GM18870 (cell line): Measurements from ENCODE around the gene DPM3.
"Not testable (repeated sequence)": the region's sequence is repeated elsewhere in the genome, so short reads cannot be mapped to it uniquely, and the experiment has no call there.

Source experiments
- ATAC-seq: cut with Tn5 transposase; IDR thresholded peaks from one replicate; pipeline ENCODE4 v1.9.1; 2021; ENCODE audit warnings: moderate library complexity; ENCODE audit not compliant: unreplicated experiment

The DPM3 gene

DNA sequence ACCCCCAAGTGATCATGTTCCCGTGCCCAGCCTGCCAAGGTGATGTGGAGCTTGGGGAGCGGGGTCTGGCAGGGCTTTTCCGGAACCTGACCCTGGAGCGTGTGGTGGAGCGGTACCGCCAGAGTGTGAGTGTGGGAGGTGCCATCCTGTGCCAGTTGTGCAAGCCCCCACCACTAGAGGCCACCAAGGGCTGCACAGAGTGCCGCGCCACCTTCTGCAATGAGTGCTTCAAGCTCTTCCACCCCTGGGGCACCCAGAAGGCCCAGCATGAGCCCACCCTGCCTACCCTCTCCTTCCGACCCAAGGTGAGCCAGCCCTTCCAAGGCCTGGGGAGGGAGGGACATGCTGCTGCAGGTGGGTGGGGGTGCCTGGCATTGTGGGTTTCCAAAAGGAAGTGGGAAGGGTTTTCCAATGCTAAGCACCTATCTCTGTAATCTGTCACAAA is 35.6 kb upstream of the DPM3 start:
- ATAC-seq = no peak

GRCh38 chr1:155175281-155175926 is 35.1 kb upstream of the DPM3 start:
- no peak for ATAC-seq

DNA sequence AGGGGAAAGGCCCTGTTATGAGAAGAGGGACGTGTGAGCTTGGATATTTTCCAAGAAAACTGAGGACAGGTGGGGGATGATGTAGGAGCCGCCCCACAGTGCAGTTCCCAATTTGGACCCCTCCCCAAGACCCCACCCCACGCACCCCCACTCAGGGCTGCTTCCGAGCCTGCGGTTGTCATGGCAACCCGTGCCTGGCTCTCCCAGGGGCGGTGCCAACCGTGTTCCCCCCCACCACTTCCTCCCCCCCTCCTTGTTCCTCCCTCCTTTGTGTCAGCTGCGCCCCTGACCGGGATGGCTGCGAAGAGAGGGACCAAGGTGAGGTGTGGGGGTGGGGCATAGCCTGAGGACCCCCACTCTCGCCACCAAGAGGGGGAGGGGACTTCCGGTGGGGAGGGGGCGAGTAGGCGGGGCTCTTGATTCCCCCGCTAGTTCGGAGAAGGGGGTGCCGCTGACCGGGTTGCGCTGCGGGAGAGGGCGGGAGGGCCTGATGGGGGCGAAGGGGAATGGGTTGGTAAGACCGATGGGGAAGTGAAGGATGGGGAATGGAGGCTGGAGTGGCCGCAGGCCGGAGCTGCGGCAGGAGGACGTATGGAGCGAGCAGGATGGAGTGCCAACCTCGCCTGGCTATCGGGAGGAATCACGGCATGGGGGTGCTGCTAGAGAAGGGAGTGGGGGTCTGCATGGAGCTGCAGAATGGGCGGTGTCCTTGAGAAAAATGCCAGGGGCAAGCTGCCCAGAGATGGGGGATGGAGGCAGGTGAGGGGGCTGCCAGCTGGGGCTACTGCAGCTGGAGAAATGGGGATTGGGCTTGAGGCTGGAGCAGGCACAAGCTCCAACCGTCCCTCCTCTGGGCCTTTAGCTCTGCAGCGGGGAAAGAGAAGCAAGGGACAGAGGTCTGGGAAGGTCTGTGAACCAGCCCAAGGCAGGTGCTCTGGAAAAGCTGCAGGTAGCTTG is 34.3 kb upstream of the DPM3 start:
- ATAC-seq = no peak

DNA sequence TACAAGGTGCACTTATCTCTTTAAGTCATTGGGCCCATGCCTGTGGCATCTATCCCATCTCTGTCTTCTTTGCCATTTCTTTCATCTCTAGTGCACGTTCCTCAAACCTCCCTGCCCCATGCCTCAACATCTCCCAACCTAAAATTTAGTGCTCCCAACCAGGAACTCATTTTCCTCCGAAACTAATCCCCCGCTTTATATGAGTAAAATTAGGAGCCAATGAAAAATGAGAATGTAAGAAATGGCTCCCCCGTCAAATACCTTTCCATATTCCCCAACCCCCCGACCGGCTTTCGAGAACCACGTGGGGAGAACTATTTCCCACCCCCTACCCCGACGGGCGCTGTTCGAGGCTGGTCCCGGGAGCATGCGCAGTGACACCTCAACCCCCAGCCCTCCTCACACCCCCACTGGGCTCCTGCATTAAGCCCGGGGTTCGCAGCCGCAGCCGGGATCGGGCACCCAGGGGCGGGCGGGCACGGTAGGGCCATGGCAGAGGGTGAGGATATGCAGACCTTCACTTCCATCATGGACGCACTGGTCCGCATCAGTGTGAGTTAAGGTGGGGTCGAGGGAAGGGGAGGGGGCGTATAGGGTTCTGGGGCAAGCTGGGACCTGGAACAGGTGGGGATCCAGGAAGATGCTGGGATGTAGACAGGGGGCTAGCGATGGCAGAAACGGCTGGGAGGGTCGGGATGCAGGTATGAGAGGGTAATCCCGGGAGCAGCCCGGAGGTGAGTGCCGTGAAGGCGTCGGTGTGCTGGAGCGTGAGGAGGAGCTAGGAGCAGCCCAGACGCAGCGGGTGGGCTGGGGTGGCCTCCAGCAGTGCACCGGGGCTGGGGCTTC is 33.4 kb upstream of the DPM3 start, which contains the start of gene TRIM46:
Gene TRIM46 (plus strand): TSS at position 372 of the 846 bp plus-strand sequence. CDS start 118 bp downstream, at position 490.
- no peak for ATAC-seq

DNA sequence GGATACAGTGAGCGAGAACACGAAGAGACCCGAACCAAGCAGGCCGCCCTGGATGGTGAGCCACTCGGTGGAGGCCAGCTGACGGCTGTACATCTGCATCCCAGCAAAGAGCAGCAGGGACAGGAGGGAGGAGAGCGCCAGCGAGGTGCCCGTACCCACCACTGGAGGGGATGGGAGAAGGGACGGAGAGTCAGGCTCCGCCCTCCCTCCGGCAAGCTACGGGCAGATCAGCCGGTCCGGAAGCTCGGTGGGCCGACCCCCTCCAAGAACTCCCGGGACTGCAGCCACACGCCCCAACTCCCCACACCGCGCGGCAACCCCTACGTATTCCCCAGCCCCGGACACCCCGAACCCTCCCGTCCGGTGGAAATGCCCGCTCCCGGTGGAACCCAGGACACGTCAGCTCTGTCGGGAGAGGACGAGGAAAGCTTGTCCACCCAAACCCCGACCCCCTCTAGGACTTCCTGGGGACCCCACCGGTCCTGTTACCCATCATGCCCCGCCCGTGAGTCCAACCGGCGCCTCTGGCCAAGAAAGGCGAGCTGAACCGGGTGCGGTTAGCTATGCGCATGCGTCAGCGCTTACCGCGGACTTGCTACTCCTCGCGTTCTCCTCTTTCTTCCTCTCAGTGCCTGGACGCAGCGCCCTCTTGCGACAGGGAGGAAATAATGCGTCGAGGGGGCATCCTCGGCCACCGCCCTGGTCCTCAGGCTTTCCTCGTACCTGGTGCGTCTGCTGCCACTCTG is 32.6 kb upstream of the DPM3 start, which contains the start of gene KRTCAP2:
Gene KRTCAP2 (minus strand): TSS at position 573 of the 746 bp plus-strand sequence. CDS start 80 bp downstream, at position 493.
- peak; percentile 78 for ATAC-seq

DNA sequence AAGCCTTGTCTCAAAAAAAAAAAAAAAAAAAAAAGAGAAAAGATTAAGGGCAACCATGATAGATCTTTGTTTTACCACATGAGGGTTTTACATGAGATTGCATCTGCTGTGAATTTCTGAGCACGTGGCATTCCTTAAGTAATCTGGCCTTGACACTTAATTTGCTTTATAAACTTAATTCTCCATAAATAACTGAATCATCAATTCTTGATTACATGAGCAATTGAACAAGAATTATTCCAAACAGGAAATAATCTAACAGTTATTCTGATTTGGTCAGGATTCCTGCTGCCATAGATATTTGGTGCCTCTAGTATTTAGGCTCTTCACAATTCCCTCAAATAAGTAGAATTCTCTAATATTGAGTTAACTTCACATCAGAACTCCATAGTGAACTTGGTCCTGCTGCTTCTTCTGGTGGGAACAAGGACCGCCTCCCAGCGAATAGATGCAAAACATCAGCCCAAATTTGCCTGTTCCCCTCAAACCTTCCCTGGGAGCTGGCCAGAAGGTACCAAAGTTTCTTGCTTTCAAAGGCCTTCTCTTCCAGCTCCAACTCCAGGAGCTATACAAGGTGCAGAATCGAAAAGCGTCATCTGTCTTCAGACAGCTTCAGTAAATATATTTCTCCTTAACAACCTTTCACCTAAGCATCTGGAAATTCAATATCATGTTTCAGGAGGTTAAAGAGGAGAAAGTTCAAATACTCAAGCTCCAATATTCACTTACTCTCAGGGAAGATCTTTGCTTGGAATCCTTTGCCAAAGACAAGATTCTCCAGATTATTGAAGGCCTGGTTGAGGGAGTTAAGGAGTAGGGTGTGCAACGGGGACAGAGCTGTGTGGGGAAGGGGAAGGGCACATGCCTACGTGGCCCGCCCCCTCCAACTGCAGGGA is 31.8 kb upstream of the DPM3 start:
- ATAC-seq = peak; percentile 15

DNA sequence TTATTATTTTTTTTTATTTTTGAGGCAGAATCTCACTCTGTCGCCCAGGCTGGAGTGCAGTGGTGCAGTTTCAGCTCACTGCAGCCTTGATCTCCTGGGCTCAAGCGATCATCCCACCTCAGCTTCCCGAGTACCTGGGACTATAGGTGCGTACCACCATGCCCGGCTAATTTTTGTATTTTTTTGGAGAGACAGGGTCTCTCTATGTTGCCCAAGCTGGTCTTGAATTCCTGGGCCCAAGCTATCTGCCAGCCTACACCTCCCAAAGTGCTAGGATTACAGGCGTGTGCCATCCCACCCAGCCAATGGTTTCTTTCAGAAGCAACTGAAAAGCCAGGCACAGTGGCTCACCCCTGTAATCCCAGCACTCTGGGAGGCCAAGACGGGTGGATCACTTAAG is 30.5 kb upstream of the DPM3 start:
- no peak for ATAC-seq

- no peak for ATAC-seq
Measured at GRCh38 chr1:155170101-155170785, 29.9 kb upstream of the DPM3 start.

DNA sequence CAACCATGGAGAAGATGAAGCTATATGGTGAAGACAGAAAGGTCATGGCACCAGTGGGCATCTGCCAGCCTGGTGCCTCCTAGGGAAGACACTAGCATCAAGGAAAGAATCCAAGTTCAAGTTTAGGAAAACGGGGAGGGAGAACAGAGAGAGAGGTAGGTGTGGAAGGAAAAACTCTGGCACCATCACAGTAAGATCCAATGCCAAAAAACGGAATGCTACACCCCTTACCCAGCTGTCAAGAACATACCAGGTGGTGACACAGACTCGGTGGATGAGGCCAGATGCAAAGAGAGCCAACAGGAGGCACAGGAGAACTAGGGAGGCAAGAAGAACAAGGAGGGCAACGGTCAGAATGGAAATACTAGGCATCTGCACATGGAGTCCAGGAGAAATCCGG is 29.2 kb upstream of the DPM3 start:
- no peak for ATAC-seq

- no peak for ATAC-seq
Measured at GRCh38 chr1:155168456-155169210, 28.3 kb upstream of the DPM3 start.

- ATAC-seq = not testable (repeated sequence)
Measured at GRCh38 chr1:155168105-155168445, 27.7 kb upstream of the DPM3 start.

- no peak for ATAC-seq
Measured at GRCh38 chr1:155167166-155168104, 27.1 kb upstream of the DPM3 start.

DNA sequence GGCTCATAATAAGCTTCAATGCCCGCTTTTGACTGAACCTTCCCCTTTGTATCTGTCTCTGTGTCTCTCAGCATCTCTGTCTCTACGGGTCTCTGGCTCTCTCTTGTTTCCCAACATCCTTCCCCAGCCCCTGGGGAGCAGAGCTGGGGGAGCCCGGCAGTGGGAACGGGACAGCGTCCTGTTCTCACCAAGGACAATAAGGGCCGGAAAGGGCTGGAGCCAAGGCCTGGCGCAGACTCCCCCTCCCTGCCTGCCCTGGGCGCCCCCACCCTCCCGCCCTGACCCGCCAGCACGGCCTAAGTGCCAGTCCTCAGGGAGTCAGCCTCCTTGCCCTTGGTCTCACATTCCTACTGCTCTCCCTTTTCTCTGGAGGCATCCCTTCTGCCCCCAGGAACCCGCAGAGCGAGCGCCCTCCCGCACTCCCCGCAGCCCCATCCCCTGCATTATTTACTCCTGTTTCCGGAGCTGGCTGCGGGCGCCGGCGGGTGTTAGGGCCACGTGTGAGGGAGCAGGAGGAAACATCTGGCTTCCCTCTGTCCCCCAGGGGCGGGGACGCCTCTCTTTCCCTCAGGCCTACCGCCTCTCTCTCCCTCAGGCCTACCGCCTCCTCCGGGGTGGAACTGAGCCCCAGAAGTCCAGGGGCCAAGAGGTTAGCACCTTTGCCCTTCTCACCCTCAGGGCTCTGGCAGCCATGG is 26.3 kb upstream of the DPM3 start:
- ATAC-seq = no peak

GRCh38 chr1:155166051-155166470 is 25.7 kb upstream of the DPM3 start:
- ATAC-seq = no peak

GRCh38 chr1:155164625-155165024 is 24.3 kb upstream of the DPM3 start:
- not testable (repeated sequence) for ATAC-seq

DNA sequence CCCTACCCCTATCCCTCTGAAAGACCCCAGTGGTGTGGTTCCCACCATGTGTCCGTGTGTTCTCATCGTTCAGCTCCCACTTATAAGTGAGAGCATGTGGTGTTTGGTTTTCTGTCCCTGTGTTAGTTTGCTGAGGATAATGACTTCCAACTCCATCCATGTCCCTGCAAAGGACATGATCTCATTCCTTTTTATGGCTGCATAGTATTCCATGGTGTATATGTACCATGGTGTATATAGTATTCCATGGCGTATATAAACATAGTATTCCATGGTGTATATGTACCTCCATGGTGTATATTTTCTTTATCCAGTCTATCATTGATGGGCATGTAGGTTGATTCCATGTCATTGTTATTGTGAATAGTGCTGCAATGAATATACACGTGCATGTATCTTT is 23.5 kb upstream of the DPM3 start:
- not testable (repeated sequence) for ATAC-seq
